Neural cell (in vitro differentiated cells): Measurements from ENCODE around the gene PLA2G6. TPM values are rescaled to one million over a fixed set of nuclear protein-coding genes. Genes with fewer than 3 reads are reported as not detected.

Source experiments
- H2AFZ ChIP-seq: fragments of 200-600, 300-800 bp; sonication (generic), shearing (Covaris generic); 2 replicates; pipeline ENCODE4 v1.6.0; 2014; ENCODE audit warnings: low read depth, mild to moderate bottlenecking, antibody characterized with exemption, low read length, moderate library complexity
- H3F3A ChIP-seq: fragments of 200-600 bp; shearing (Covaris generic); 2 replicates; pipeline ENCODE4 v1.6.1; 2016; ENCODE audit warnings: mild to moderate bottlenecking, moderate library complexity, mixed read lengths, antibody characterized with exemption, low read length; ENCODE audit not compliant: insufficient read depth, poor library complexity, severe bottlenecking
- H3K27ac ChIP-seq: fragments of 200-600, 300-800 bp; sonication (generic), shearing (Covaris generic); 2 replicates; pipeline ENCODE4 v1.5.1; 2014; ENCODE audit warnings: mild to moderate bottlenecking, low read length, moderate library complexity
- H3K27me3 ChIP-seq: fragments of 300-800, 200-600 bp; sonication (generic), shearing (Covaris generic); 2 replicates; pipeline ENCODE4 v1.6.0; 2014; ENCODE audit warnings: mild to moderate bottlenecking, low read depth, low read length, moderate library complexity; ENCODE audit not compliant: insufficient read depth
- H3K36me3 ChIP-seq: fragments of 300-800, 200-600 bp; sonication (generic), shearing (Covaris generic); 2 replicates; pipeline ENCODE4 v1.5.1; 2014; ENCODE audit warnings: mild to moderate bottlenecking, antibody characterized with exemption, low read length, moderate library complexity; ENCODE audit not compliant: insufficient read depth
- H3K4me2 ChIP-seq: fragments of 300-800, 200-600 bp; sonication (generic), shearing (Covaris generic); 2 replicates; pipeline ENCODE4 v1.6.0; 2014; ENCODE audit warnings: mild to moderate bottlenecking, low read length
- H3K4me3 ChIP-seq: fragments of 300-800, 200-600 bp; sonication (generic), shearing (Covaris generic); 2 replicates; pipeline ENCODE4 v1.5.1; 2014; ENCODE audit warnings: mild to moderate bottlenecking, low read length, moderate library complexity
- H3K79me2 ChIP-seq: fragments of 200-600 bp; shearing (Covaris generic); replicated peaks from 2 replicates; pipeline ENCODE4 v1.6.0; 2014; ENCODE audit warnings: mild to moderate bottlenecking, low read length, moderate library complexity; ENCODE audit not compliant: insufficient read depth
- H3K9ac ChIP-seq: fragments of 300-800, 200-600 bp; sonication (generic), shearing (Covaris generic); 2 replicates; pipeline ENCODE4 v1.6.1; 2016; ENCODE audit warnings: mild to moderate bottlenecking, low read length, mixed read lengths
- H3K9me2 ChIP-seq: fragments of 200-600 bp; shearing (Covaris generic); 2 replicates; pipeline ENCODE4 v1.6.1; 2016; ENCODE audit warnings: mild to moderate bottlenecking, low read length, mixed read lengths; ENCODE audit not compliant: insufficient read depth
- H3K9me3 ChIP-seq: fragments of 200-600, 300-800 bp; sonication (generic), shearing (Covaris generic); 2 replicates; pipeline ENCODE4 v1.6.1; 2016; ENCODE audit warnings: mild to moderate bottlenecking, mixed run types, low read length, moderate library complexity, mixed read lengths
- H4K20me1 ChIP-seq: fragments of 200-600 bp; shearing (Covaris generic); 2 replicates; pipeline ENCODE4 v1.6.1; 2016; ENCODE audit warnings: mild to moderate bottlenecking, mixed run types; ENCODE audit not compliant: insufficient read depth
- EP300 ChIP-seq: fragments of 450-650 bp; conservative IDR thresholded peaks from 2 replicates; pipeline ENCODE4 v1.6.1; 2014; ENCODE audit warnings: antibody characterized with exemption, mild to moderate bottlenecking, moderate library complexity; ENCODE audit not compliant: poor library complexity, severe bottlenecking
- EZH2 ChIP-seq: fragments of 200-600, 300-800 bp; shearing (Covaris generic), sonication (generic); IDR thresholded peaks from 2 replicates; pipeline ENCODE4 v1.6.1; 2014; ENCODE audit warnings: antibody characterized with exemption, low read length, borderline replicate concordance, mild to moderate bottlenecking; ENCODE audit not compliant: insufficient read depth, poor library complexity, severe bottlenecking
- MXI1 ChIP-seq: fragments of 450-650 bp; conservative IDR thresholded peaks from 2 replicates; pipeline ENCODE4 v1.6.1; 2014; ENCODE audit warnings: antibody characterized with exemption, mild to moderate bottlenecking; ENCODE audit not compliant: poor library complexity, severe bottlenecking
- POLR2AphosphoS5 ChIP-seq: IDR thresholded peaks from 2 replicates; pipeline ENCODE4 v1.6.1; 2012
- RAD21 ChIP-seq: fragments of 450-650 bp; conservative IDR thresholded peaks from 2 replicates; pipeline ENCODE4 v1.6.1; 2014; ENCODE audit warnings: antibody characterized with exemption, mild to moderate bottlenecking, moderate library complexity
- SMC3 ChIP-seq: fragments of 450-650 bp; conservative IDR thresholded peaks from 2 replicates; pipeline ENCODE4 v1.6.1; 2014; ENCODE audit warnings: antibody characterized with exemption, mild to moderate bottlenecking, moderate library complexity; ENCODE audit not compliant: poor library complexity
- TAF1 ChIP-seq: IDR thresholded peaks from 2 replicates; pipeline ENCODE4 v1.6.1; 2012; ENCODE audit warnings: low read depth
- polyA plus RNA-seq: library from polyadenylated mRNA; depleted of rRNA; stranded (reverse); fragments of >200 nt; gene quantifications from 2 replicates; pipeline ENCODE4 v1.2.3, GENCODE V29; 2014
- TF ChIP-seq, protein P1 (sequence below): fragments of 450-650 bp; IDR thresholded peaks from 2 replicates; pipeline ENCODE4 v1.5.1; 2014; ENCODE audit warnings: antibody characterized with exemption, mild to moderate bottlenecking, moderate library complexity; ENCODE audit not compliant: poor library complexity, severe bottlenecking
- TF ChIP-seq, protein P2 (sequence below): IDR thresholded peaks from 2 replicates; pipeline ENCODE4 v1.6.1; 2012; ENCODE audit warnings: borderline replicate concordance

The PLA2G6 gene
- polyA plus RNA-seq, 1 donor from 2014 or later = 18.5 TPM

DNA sequence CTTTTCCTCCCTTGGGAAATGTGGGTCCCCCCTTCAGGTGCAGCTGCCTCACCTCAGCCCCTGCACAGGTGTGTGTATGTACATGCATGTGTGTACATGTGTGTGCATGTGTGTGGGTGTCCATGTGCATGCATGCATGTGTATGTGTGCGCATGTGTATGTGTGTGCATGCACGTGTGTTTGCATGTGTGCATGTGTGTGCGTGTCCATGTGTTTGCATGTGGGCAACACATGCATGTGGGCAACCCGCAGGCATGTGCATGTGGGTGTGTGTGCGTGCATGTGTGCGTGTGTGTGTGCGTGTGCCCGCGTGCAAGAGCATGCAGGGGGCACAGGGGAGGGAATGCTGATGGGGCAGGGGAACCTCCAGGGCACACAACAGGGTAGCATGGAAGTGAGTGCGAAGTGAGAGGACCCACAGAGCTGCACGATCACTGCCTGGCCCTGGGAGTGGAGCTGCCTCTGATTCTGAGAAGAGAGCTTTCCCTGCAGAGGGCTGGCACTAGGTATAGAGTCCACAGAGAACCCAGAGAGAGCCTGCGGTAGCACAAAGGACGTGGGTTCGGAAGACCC lies 56.5 kb downstream of the PLA2G6 start:
- H3K36me3 ChIP-seq = no peaks in the 10 kb centered on the region
- no peak overlapping the region for H2AFZ ChIP-seq
- TF ChIP-seq EZH2 (no peak), RAD21 (no peak), TAF1 (no peak), SMC3 (no peak), MXI1 (no peak), EP300 (no peak), POLR2AphosphoS5 (no peak)
- TF ChIP-seq, protein P1, sequence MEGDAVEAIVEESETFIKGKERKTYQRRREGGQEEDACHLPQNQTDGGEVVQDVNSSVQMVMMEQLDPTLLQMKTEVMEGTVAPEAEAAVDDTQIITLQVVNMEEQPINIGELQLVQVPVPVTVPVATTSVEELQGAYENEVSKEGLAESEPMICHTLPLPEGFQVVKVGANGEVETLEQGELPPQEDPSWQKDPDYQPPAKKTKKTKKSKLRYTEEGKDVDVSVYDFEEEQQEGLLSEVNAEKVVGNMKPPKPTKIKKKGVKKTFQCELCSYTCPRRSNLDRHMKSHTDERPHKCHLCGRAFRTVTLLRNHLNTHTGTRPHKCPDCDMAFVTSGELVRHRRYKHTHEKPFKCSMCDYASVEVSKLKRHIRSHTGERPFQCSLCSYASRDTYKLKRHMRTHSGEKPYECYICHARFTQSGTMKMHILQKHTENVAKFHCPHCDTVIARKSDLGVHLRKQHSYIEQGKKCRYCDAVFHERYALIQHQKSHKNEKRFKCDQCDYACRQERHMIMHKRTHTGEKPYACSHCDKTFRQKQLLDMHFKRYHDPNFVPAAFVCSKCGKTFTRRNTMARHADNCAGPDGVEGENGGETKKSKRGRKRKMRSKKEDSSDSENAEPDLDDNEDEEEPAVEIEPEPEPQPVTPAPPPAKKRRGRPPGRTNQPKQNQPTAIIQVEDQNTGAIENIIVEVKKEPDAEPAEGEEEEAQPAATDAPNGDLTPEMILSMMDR = no peak
- TF ChIP-seq, protein P2, sequence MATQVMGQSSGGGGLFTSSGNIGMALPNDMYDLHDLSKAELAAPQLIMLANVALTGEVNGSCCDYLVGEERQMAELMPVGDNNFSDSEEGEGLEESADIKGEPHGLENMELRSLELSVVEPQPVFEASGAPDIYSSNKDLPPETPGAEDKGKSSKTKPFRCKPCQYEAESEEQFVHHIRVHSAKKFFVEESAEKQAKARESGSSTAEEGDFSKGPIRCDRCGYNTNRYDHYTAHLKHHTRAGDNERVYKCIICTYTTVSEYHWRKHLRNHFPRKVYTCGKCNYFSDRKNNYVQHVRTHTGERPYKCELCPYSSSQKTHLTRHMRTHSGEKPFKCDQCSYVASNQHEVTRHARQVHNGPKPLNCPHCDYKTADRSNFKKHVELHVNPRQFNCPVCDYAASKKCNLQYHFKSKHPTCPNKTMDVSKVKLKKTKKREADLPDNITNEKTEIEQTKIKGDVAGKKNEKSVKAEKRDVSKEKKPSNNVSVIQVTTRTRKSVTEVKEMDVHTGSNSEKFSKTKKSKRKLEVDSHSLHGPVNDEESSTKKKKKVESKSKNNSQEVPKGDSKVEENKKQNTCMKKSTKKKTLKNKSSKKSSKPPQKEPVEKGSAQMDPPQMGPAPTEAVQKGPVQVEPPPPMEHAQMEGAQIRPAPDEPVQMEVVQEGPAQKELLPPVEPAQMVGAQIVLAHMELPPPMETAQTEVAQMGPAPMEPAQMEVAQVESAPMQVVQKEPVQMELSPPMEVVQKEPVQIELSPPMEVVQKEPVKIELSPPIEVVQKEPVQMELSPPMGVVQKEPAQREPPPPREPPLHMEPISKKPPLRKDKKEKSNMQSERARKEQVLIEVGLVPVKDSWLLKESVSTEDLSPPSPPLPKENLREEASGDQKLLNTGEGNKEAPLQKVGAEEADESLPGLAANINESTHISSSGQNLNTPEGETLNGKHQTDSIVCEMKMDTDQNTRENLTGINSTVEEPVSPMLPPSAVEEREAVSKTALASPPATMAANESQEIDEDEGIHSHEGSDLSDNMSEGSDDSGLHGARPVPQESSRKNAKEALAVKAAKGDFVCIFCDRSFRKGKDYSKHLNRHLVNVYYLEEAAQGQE = no peak

DNA sequence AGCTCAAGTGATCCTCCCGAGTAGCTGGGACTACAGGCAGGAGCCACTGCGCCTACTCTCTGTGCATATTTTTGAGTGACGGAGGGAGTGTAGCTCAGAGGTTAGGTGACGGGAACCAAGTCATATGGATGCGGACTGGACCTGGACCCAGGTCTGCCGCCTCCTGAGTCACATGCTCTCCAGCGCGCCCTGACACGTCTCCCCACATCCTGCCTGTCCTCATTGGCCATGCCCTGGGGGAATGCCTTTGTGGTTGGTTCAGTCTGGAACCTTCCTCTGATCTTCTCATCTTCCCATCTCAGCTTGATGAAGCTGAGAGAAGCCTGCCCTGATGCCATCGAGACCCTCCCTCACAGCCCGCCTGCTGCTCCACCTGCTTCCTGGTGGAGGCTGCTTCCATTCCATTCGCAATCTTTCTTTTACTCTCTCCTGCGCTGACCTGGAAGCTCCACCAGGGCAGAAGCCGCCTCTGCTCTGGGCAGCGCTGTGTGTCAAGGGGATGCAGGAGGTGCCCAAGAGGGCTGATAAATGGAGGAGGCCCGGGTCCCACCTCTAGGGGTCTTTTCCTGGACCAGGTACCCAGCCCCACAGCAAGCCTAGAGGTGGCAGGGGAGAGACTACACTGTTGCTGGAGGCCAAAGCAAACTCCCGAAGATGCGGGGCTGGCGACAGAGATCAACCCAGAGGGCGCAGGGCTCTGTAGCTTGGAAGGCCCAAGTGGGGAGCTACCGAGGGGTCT lies 57.2 kb downstream of the PLA2G6 start:
- H3K4me2 ChIP-seq = no peak overlapping the region
- H2AFZ ChIP-seq = no peak overlapping the region
- no peaks in the 10 kb centered on the region for H3F3A ChIP-seq
- TF ChIP-seq EP300 = no peak
- TF ChIP-seq RAD21 = no peak
- TF ChIP-seq EZH2 = no peak
- TF ChIP-seq, protein P1 = no peak
- no peak for TF ChIP-seq TAF1
- TF ChIP-seq SMC3 = no peak
- TF ChIP-seq POLR2AphosphoS5 = no peak
- TF ChIP-seq, protein P2 = no peak
- TF ChIP-seq MXI1 = no peak
- H3K79me2 ChIP-seq = no peaks in the 10 kb centered on the region
- no peak overlapping the region for H3K9ac ChIP-seq
- no peaks in the 10 kb centered on the region for H4K20me1 ChIP-seq
- H3K4me3 ChIP-seq = no peak overlapping the region
- no peaks in the 10 kb centered on the region for H3K36me3 ChIP-seq
- no peak overlapping the region for H3K27ac ChIP-seq
- H3K9me3 ChIP-seq = no peaks in the 10 kb centered on the region
- H3K27me3 ChIP-seq = no peaks in the 10 kb centered on the region
- H3K9me2 ChIP-seq = no peaks in the 10 kb centered on the region

More for the DNA sequence above, 56.5 kb downstream of the PLA2G6 start:
- no peaks in the 10 kb centered on the region for H3K9me3 ChIP-seq
- H3K79me2 ChIP-seq = no peaks in the 10 kb centered on the region
- H4K20me1 ChIP-seq = no peaks in the 10 kb centered on the region
- H3F3A ChIP-seq = no peaks in the 10 kb centered on the region
- H3K4me3 ChIP-seq = no peak overlapping the region
- H3K4me2 ChIP-seq = no peak overlapping the region
- H3K27me3 ChIP-seq = no peaks in the 10 kb centered on the region
- H3K27ac ChIP-seq = no peak overlapping the region
- no peaks in the 10 kb centered on the region for H3K9me2 ChIP-seq
- no peak overlapping the region for H3K9ac ChIP-seq
